Spleen (tissue), 11 donors: ENCODE data around the gene CYP3A5. TPM values are rescaled to one million over a fixed set of nuclear protein-coding genes. Genes with fewer than 3 reads are reported as not detected.
"Not testable (repeated sequence)": the region's sequence is repeated elsewhere in the genome, so short reads cannot be mapped to it uniquely, and the experiment has no call there.

Experiments
- DNase-seq: peaks from one replicate; pipeline ENCODE4 v3.0.0-alpha.2; 2020
- H3K27ac ChIP-seq, 8 donors: fragments of 200-600 bp; sonication (generic) in 7 of 8; 1 replicate in 4 of 8; 2 replicates in 4 of 8; pipeline versions ENCODE4 v1.5.0 to v1.8.0; 2016 to 2021; ENCODE audit warnings: inconsistent platforms in 4 of 8, mild to moderate bottlenecking in 4 of 8, moderate library complexity in 1 of 8
- H3K27me3 ChIP-seq, 7 donors: fragments of 200-600 bp; sonication (generic) in 6 of 7; replicated peaks in 1 of 7; 1 replicate in 4 of 7; 2 replicates in 3 of 7; pipeline versions ENCODE4 v1.5.0 to v1.8.0; 2016 to 2021; ENCODE audit warnings: inconsistent platforms in 3 of 7, mild to moderate bottlenecking in 1 of 7
- H3K36me3 ChIP-seq, 6 donors: fragments of 200-600 bp; sonication (generic) in 5 of 6; 1 replicate in 4 of 6; 2 replicates in 2 of 6; pipeline versions ENCODE4 v1.5.0 to v1.8.0; 2016 to 2021; ENCODE audit warnings: inconsistent platforms in 2 of 6
- H3K4me1 ChIP-seq, 6 donors: fragments of 200-600 bp; sonication (generic) in 5 of 6; 1 replicate in 3 of 6; 2 replicates in 3 of 6; pipeline versions ENCODE4 v1.5.0 to v1.8.0; 2016 to 2021; ENCODE audit warnings: inconsistent platforms in 3 of 6
- H3K4me3 ChIP-seq, 8 donors: fragments of 200-600 bp; sonication (generic) in 7 of 8; 1 replicate in 4 of 8; 2 replicates in 4 of 8; pipeline versions ENCODE4 v1.5.0 to v1.8.0; 2016 to 2021; ENCODE audit warnings: inconsistent platforms in 4 of 8, mild to moderate bottlenecking in 4 of 8, moderate library complexity in 2 of 8
- H3K9me3 ChIP-seq, 8 donors: fragments of 200-600 bp; sonication (generic) in 7 of 8; 1 replicate in 4 of 8; 2 replicates in 4 of 8; pipeline versions ENCODE4 v1.5.0 to v1.8.0; 2016 to 2021; ENCODE audit warnings: inconsistent platforms in 4 of 8
- CTCF ChIP-seq, 11 experiments: fragments of 200-600 bp in 7 of 11; fragments of 450-650 bp in 4 of 11; sonication (generic) in 4 of 11; IDR thresholded peaks in 8 of 11; conservative IDR thresholded peaks in 3 of 11; 1 replicate in 7 of 11; 2 replicates in 4 of 11; pipeline versions ENCODE4 v1.4.0 to v1.8.0; 2016 to 2021; ENCODE audit warnings: antibody characterized with exemption in 11 of 11, inconsistent platforms in 4 of 11, mild to moderate bottlenecking in 1 of 11
- POLR2A ChIP-seq, 3 donors: fragments of 450-650 bp; IDR thresholded peaks; one replicate each; pipeline ENCODE4 v1.5.1; 2017; ENCODE audit warnings: antibody characterized with exemption in 3 of 3, mild to moderate bottlenecking in 1 of 3
- POLR2AphosphoS5 ChIP-seq, 3 donors: sonication (generic); formaldehyde crosslinking; IDR thresholded peaks; one replicate each; pipeline ENCODE4 v1.5.1; 2017; ENCODE audit warnings: antibody characterized with exemption in 3 of 3
- WGBS, 5 donors: extraction: QIAGEN DNeasy Blood & Tissue Kit in 3 of 5; methylation state at CpG; one replicate each; pipeline versions ENCODE4 v1.1.5 to v1.1.7; 2013 to 2018; 5-methylcytosine and 5-hydroxymethylcytosine counted together
- intact Hi-C: fragments of 100-400 bp; cut with DNase I; formaldehyde crosslinking; loops from one replicate; pipeline ENCODE4 v1.15.0; 2023; ENCODE audit warnings: low total_unique reads
- polyA plus RNA-seq, 3 donors: library from polyadenylated mRNA; stranded (reverse); fragments of 200-250 nt; gene quantifications; one replicate each; pipeline ENCODE4 v1.2.1, GENCODE V29; 2013
- total RNA-seq, 7 donors: library from RNA; depleted of rRNA in 3 of 7; stranded (reverse); fragments of >200 nt in 3 of 7; fragmentation: NEBNext Ultra II Directional in 4 of 7; extraction: Animal tissue kit (Norgen Biotek cat#: 25700) in 4 of 7; gene quantifications; one replicate each; pipeline versions ENCODE4 v1.1.0 to v1.2.1, GENCODE V29; 2016 to 2021
- donor health status: healthy with polysubstance abuse.
- donor health status: DM: no; HTN: no; CAD: no; lungs with moderate emphysema.
- donor health status: DM: no; HTN: no; CAD: no.
- donor health status: Bipolar disorder and iron deficiency.
- donor health status: healthy.
- donor health status: DM: no; HTN: no; CAD: no.
- donor health status: DM: yes; HTN: yes; CAD: no.

CYP3A5 gene
- total and polyA plus RNA-seq, 10 donors = 0.09 to 0.10 TPM; not detected in 8

DNA sequence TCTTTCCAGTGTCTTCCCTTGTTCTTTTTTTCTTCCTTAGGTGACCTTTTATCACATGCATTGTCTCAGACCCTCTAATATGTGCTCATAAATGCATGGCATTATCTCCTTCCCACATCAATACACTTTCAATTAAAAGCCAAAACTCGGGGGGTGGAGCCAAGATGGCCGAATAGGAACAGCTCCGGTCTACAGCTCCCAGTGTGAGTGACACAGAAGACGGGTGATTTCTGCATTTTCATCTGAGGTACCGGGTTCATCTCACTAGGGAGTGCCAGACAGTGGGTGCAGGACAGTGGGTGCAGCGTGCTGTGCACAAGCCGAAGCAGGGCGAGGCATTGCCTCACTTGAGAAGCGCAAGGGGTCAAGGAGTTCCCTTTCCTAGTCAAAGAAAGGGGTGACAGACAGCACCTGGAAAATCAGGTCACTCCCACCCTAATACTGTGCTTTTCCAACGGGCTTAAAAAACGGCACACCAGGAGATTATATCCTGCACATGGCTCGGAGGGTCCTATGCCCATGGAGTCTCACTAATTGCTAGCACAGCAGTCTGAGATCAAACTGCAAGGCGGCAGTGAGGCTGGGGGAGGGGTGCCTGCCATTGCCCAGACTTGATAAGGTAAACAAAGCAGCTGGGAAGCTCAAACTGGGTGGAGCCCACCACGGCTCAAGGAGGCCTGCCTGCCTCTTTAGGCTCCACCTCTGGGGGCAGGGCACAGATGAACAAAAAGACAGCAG lies 6.2 kb upstream of the CYP3A5 start:
- H3K27ac ChIP-seq, H3K36me3 ChIP-seq, intact Hi-C loops, H3K27me3 ChIP-seq, H3K4me3 ChIP-seq, DNase-seq, H3K4me1 ChIP-seq: not testable (repeated sequence)
- H3K9me3 ChIP-seq = peaks cover 0 to 20% (median 11%) of the 10 kb centered on the region in 8 donors
- 85 to 95% (median 93%) methylated on average over 13 to 14 of the region's 14 CpGs for WGBS, 5 donors

DNA sequence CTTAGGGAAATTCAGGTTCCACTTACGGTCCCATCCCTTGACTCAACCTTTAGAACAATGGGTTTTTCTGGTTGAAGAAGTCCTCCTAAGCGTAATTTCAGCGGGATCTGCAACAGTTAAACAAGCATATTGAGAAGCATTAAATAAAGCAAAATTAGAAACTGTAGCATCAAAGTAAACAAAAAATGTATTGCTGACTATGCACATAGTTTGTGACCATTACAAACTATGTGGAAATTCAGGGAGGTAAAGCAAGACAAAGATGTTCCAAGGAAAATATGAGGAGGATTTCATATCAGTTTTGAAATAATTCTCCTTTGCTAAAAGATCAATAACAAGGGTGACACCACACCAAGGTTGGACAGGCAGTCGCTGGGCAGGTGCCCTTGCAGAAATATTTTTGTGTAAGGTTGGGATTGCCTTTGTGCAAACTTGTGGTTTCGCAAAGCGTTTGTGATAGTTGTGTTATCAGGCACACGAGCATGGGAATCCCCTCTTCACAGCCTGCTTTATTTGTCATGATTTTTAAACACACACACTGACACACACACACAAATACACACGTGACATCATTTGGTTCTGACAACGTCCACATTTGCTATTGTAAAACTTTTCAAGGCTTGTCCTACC lies 5.4 kb upstream of the CYP3A5 start:
- Histone ChIP-seq H3K4me1 (no peaks in the 10 kb centered on the region), H3K27me3 (no peaks in the 10 kb centered on the region), H3K36me3 (no peaks in the 10 kb centered on the region), H3K4me3 (no peak overlapping the region), H3K9me3 (peaks cover 0 to 18% (median 8%) of the 10 kb centered on the region in 8 donors), H3K27ac (no peak overlapping the region)
- WGBS, 5 donors = 85 to 95% (median 89%) methylated on average over 9 of the region's 9 CpGs
- TF ChIP-seq CTCF (IDR thresholded peaks at IDR 0.05 in 8 of 11, conservative IDR thresholded peaks at IDR 0.05 in 3 of 11) (no peak), POLR2AphosphoS5 (IDR thresholded peaks at IDR 0.05) (no peak), POLR2A (IDR thresholded peaks at IDR 0.05) (no peak)
- DNase-seq = no peak
- intact Hi-C loops = no loop called here

DNA sequence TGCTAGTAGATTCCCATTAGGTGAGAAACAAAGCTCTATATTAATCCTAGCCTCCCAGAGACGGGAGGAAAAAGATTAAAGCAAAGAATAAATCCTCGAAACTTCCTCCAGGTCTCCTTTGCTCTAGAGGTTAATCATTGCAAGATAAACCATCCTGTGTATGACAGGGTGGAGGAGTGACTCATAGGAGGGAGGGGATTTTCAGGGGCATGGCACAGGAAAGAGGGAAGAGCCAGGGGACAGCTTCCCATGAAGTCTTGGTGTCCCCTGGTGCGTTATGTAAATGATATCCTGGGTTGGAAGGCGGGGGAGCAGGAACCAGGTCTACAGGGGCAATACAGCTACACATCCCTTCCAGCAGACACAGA lies 780 bp downstream of the CYP3A5 start:
- DNase-seq = no peak
- 58 to 74% (median 62%) methylated on average over 4 of the region's 4 CpGs for WGBS, 5 donors
- intact Hi-C loops = no loop called here
- Histone ChIP-seq H3K9me3 (peaks cover 0 to 10% (median 5%) of the 10 kb centered on the region in 8 donors), H3K4me3 (no peak overlapping the region), H3K36me3 (no peaks in the 10 kb centered on the region), H3K27ac (no peak overlapping the region), H3K27me3 (no peaks in the 10 kb centered on the region), H3K4me1 (no peaks in the 10 kb centered on the region)
- TF ChIP-seq CTCF (IDR thresholded peaks at IDR 0.05 in 8 of 11, conservative IDR thresholded peaks at IDR 0.05 in 3 of 11) = no peak
- TF ChIP-seq POLR2AphosphoS5 (IDR thresholded peaks at IDR 0.05) = no peak
- no peak for TF ChIP-seq POLR2A (IDR thresholded peaks at IDR 0.05)

DNA sequence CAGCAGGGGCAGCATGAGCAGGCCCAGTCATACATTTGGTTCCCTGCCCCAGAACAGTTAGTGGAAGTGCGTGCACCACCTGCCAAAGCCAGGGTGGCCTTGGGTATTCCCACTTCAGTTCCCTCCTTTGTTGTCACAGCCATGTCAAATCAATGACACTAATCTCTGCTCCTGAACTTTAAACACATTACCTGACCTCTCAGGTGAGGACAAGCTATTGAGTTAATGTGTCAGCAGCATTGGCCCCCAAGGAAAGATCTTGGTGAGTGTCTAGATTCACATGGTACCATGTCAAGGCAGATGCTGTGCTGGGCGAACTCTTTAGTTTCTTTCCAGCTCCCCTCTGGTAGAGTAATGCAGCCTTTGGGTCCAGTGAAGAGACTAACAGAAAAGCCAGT lies 2.1 kb downstream of the CYP3A5 start:
- TF ChIP-seq POLR2AphosphoS5 (IDR thresholded peaks at IDR 0.05) (no peak), POLR2A (IDR thresholded peaks at IDR 0.05) (no peak), CTCF (IDR thresholded peaks at IDR 0.05 in 8 of 11, conservative IDR thresholded peaks at IDR 0.05 in 3 of 11) (no peak)
- Histone ChIP-seq H3K36me3 (no peaks in the 10 kb centered on the region), H3K4me1 (no peaks in the 10 kb centered on the region), H3K27ac (no peak overlapping the region), H3K4me3 (no peak overlapping the region), H3K27me3 (no peaks in the 10 kb centered on the region), H3K9me3 (peaks cover 0 to 10% (median 5%) of the 10 kb centered on the region in 8 donors)
- no peak for DNase-seq
- 82 to 100% (median 91%) methylated on average over 2 of the region's 2 CpGs for WGBS, 5 donors
- intact Hi-C loops = no loop called here
